ENCODE measurements around the gene LSAMP. TPM values are rescaled to one million over a fixed set of nuclear protein-coding genes. Genes with fewer than 3 reads are reported as not detected.

The LSAMP gene
- 1 to 10 TPM; 1.1 to 5.9 TPM for total RNA-seq

DNA sequence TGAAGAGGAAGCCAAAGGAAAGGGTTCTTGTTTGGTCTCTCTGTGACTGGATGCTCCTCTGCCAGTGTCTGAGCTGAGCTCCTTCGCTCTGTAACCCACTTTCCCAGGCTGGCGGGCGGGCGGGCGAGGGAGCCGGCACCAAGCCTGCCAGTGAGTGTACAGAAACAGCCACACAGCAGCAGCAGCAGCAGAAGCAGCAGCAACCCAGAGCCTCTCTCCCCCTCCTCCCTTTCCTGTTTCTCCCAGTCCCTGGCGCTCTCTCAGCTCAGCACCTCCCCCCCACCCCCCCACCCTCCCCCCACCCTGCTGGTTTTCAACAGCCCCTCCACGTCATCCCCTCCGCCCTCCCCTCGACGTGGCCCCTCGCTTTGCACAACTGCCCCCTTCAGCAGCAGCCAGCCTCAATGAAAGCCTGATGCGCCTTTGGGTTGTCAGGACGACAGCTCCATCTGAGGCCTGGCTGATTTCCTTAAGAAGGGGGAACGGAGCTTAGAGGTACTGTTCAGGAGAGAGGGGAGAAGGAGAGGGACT lies at the start of gene LSAMP:
Gene LSAMP, minus strand, starts transcription at position 177 of the 531 bp plus-strand sequence.
- H3K4me3 ChIP-seq: peak within 1 kb of the TSS; percentile 11

GRCh38 chr3:116492379-116492778 lies 47.1 kb upstream of the LSAMP start:
- H3K9me3 ChIP-seq: no peaks in the 10 kb centered on the region
- intact Hi-C loops (cut with DNase I): no loop called here
- H3K9ac ChIP-seq (ENCODE audit: low read depth in 2 of 2, low read length in 2 of 2): no peak overlapping the region
- TF ChIP-seq, protein P1, sequence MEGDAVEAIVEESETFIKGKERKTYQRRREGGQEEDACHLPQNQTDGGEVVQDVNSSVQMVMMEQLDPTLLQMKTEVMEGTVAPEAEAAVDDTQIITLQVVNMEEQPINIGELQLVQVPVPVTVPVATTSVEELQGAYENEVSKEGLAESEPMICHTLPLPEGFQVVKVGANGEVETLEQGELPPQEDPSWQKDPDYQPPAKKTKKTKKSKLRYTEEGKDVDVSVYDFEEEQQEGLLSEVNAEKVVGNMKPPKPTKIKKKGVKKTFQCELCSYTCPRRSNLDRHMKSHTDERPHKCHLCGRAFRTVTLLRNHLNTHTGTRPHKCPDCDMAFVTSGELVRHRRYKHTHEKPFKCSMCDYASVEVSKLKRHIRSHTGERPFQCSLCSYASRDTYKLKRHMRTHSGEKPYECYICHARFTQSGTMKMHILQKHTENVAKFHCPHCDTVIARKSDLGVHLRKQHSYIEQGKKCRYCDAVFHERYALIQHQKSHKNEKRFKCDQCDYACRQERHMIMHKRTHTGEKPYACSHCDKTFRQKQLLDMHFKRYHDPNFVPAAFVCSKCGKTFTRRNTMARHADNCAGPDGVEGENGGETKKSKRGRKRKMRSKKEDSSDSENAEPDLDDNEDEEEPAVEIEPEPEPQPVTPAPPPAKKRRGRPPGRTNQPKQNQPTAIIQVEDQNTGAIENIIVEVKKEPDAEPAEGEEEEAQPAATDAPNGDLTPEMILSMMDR (IDR thresholded peaks at IDR 0.05): no peak
- no peaks in the 10 kb centered on the region for H3K27me3 ChIP-seq
- no peak overlapping the region for H3K4me3 ChIP-seq
- DNase-seq: no peak
- no peaks in the 10 kb centered on the region for H3K4me1 ChIP-seq
- H3K36me3 ChIP-seq: no peaks in the 10 kb centered on the region
- no peak overlapping the region for H3K27ac ChIP-seq

More for the DNA sequence above, at the start of gene LSAMP:
- Histone ChIP-seq H3K27me3 (no peaks in the 10 kb centered on the region), H3K36me3 (no peaks in the 10 kb centered on the region), H3K27ac (no peak within 1 kb of the TSS), H3K9ac (ENCODE audit: low read depth in 2 of 2, low read length in 2 of 2) (peak within 1 kb of the TSS in 1 of 2 donors; percentile 35), H3K9me3 (no peaks in the 10 kb centered on the region), H3K4me1 (no peaks in the 10 kb centered on the region)
- no peak for DNase-seq
- intact Hi-C loops (cut with DNase I): no loop called here
- TF ChIP-seq, protein P1 (IDR thresholded peaks at IDR 0.05): no peak

DNA sequence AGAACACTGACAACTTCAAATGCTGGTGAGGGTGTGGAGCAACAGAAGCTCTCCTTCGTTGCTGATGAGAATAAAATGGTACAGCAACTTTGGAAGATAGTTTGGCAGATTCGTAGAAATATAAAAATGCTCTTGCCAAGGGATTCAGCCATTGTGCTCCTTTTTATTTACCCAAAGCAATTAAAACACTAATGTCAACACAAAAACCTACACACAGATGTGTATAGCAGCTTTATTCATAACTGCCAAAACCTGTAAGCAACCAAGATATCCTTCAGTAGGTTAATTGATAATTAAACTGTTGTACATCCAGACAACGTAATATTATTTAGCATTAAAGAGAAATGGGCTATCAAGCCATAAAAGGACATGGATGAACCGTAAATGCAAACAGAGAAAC lies 37.8 kb upstream of the LSAMP start:
- Histone ChIP-seq H3K4me1 (no peaks in the 10 kb centered on the region), H3K27me3 (no peaks in the 10 kb centered on the region), H3K27ac (no peak overlapping the region), H3K9ac (ENCODE audit: low read depth in 2 of 2, low read length in 2 of 2) (no peak overlapping the region), H3K4me3 (no peak overlapping the region), H3K36me3 (no peaks in the 10 kb centered on the region), H3K9me3 (no peaks in the 10 kb centered on the region)
- intact Hi-C loops (cut with DNase I): no loop called here
- DNase-seq: no peak
- TF ChIP-seq, protein P1 (IDR thresholded peaks at IDR 0.05): no peak

GRCh38 chr3:116476691-116477090 lies 31.4 kb upstream of the LSAMP start:
- Histone ChIP-seq H3K4me3 (no peak overlapping the region), H3K36me3 (no peaks in the 10 kb centered on the region), H3K9ac (ENCODE audit: low read depth in 2 of 2, low read length in 2 of 2) (no peak overlapping the region), H3K4me1 (no peaks in the 10 kb centered on the region), H3K27me3 (no peaks in the 10 kb centered on the region), H3K27ac (no peak overlapping the region), H3K9me3 (no peaks in the 10 kb centered on the region)
- DNase-seq: no peak
- intact Hi-C loops (cut with DNase I): no loop called here
- TF ChIP-seq, protein P1 (IDR thresholded peaks at IDR 0.05): no peak

DNA sequence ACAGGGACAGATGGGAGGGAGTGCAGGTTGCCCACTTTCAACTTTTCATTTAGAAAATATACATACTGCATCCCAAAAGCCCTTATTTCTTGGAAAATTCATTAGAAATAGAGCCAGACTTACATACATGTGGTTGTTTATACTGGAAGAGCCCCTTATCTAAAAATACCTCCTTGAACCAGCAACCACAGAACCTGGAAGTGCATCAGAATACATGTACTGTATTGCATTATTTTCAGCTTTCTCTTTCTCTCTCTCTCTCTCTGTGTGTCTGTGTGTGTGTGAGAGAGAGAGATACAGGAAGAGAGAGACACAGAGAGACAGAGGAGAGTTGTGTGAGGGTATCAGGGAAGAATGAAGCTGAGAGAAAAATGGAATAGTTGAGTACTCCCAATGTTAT lies 29.5 kb upstream of the LSAMP start:
- TF ChIP-seq, protein P1 (IDR thresholded peaks at IDR 0.05): no peak
- H3K36me3 ChIP-seq: no peaks in the 10 kb centered on the region
- H3K4me1 ChIP-seq: no peaks in the 10 kb centered on the region
- no peaks in the 10 kb centered on the region for H3K9me3 ChIP-seq
- DNase-seq: no peak
- no peak overlapping the region for H3K27ac ChIP-seq
- intact Hi-C loops (cut with DNase I): no loop called here
- no peak overlapping the region for H3K4me3 ChIP-seq
- H3K27me3 ChIP-seq: no peaks in the 10 kb centered on the region
- no peak overlapping the region for H3K9ac ChIP-seq (ENCODE audit: low read depth in 2 of 2, low read length in 2 of 2)

Data from colonic mucosa (tissue), 4 donors.